ENCODE measurements around the gene COL28A1. TPM values are rescaled to one million over a fixed set of nuclear protein-coding genes. Genes with fewer than 3 reads are reported as not detected.

Gene COL28A1
- total RNA-seq, 1 donor from 2014 or later: 0.60 TPM

GRCh38 chr7:7351832-7352231, 183.8 kb downstream of the COL28A1 start:
- Mint-ChIP-seq H3K27me3 (ENCODE audit: insufficient read depth, low read depth) (no peaks in the 10 kb centered on the region), H3K9me3 (no peaks in the 10 kb centered on the region), H3K27ac (no peak overlapping the region), H3K4me3 (no peak overlapping the region), H3K4me1 (peaks cover 8% of the 10 kb centered on the region), H3K36me3 (no peaks in the 10 kb centered on the region)
- no peaks in the 10 kb centered on the region for H4K20me1 ChIP-seq (ENCODE audit: low read depth)
- H3K9me3 ChIP-seq (ENCODE audit: low read depth): no peaks in the 10 kb centered on the region
- H3K4me2 ChIP-seq: no peak overlapping the region
- H3K36me3 ChIP-seq: no peaks in the 10 kb centered on the region
- no peak overlapping the region for H3K4me3 ChIP-seq
- H3K9ac ChIP-seq: no peak overlapping the region
- peaks cover 2% of the 10 kb centered on the region for H3K4me1 ChIP-seq
- no peak overlapping the region for H2AFZ ChIP-seq (replicated peaks)
- TF ChIP-seq CTCF (IDR thresholded peaks at IDR 0.05) (no peak), EZH2 (IDR thresholded peaks at IDR 0.05) (no peak), EZH2phosphoT487 (IDR thresholded peaks at IDR 0.05) (no peak)
- H3K27me3 ChIP-seq: no peaks in the 10 kb centered on the region
- H3K27ac ChIP-seq: no peak overlapping the region
- no peaks in the 10 kb centered on the region for H3K79me2 ChIP-seq (ENCODE audit: low read depth)
- DNase-seq (ENCODE audit: low spot score): no peak
- no peaks in the 10 kb centered on the region for H3F3A ChIP-seq (ENCODE audit: low read depth)

- H3K27ac ChIP-seq: no peak overlapping the region
- Mint-ChIP-seq H3K27ac (no peak overlapping the region), H3K27me3 (ENCODE audit: insufficient read depth, low read depth) (no peaks in the 10 kb centered on the region), H3K4me3 (no peak overlapping the region), H3K36me3 (no peaks in the 10 kb centered on the region), H3K9me3 (no peaks in the 10 kb centered on the region), H3K4me1 (peaks cover 8% of the 10 kb centered on the region)
- H3K4me3 ChIP-seq: no peak overlapping the region
- H3F3A ChIP-seq (ENCODE audit: low read depth): no peaks in the 10 kb centered on the region
- H4K20me1 ChIP-seq (ENCODE audit: low read depth): no peaks in the 10 kb centered on the region
- H3K4me1 ChIP-seq: peaks cover 9% of the 10 kb centered on the region
- no peaks in the 10 kb centered on the region for H3K9me3 ChIP-seq (ENCODE audit: low read depth)
- no peaks in the 10 kb centered on the region for H3K36me3 ChIP-seq
- H3K27me3 ChIP-seq: no peaks in the 10 kb centered on the region
- H3K4me2 ChIP-seq: no peak overlapping the region
- no peak for DNase-seq (ENCODE audit: low spot score)
- no peak overlapping the region for H3K9ac ChIP-seq
- TF ChIP-seq CTCF (IDR thresholded peaks at IDR 0.05) (no peak), EZH2 (IDR thresholded peaks at IDR 0.05) (no peak), EZH2phosphoT487 (IDR thresholded peaks at IDR 0.05) (no peak)
- no peaks in the 10 kb centered on the region for H3K79me2 ChIP-seq (ENCODE audit: low read depth)
- H2AFZ ChIP-seq (replicated peaks): no peak overlapping the region
These were observed 184.5 kb downstream of the COL28A1 start for GRCh38 chr7:7351156-7351555.

GRCh38 chr7:7349156-7349555, 186.5 kb downstream of the COL28A1 start:
- no peak overlapping the region for H3K4me2 ChIP-seq
- no peaks in the 10 kb centered on the region for H3F3A ChIP-seq (ENCODE audit: low read depth)
- no peak for DNase-seq (ENCODE audit: low spot score)
- Mint-ChIP-seq H3K27ac (no peak overlapping the region), H3K36me3 (no peaks in the 10 kb centered on the region), H3K27me3 (ENCODE audit: insufficient read depth, low read depth) (no peaks in the 10 kb centered on the region), H3K4me1 (peaks cover 8% of the 10 kb centered on the region), H3K9me3 (no peaks in the 10 kb centered on the region), H3K4me3 (no peak overlapping the region)
- no peaks in the 10 kb centered on the region for H3K27me3 ChIP-seq
- no peaks in the 10 kb centered on the region for H3K36me3 ChIP-seq
- no peaks in the 10 kb centered on the region for H3K9me3 ChIP-seq (ENCODE audit: low read depth)
- H2AFZ ChIP-seq (replicated peaks): no peak overlapping the region
- no peak overlapping the region for H3K9ac ChIP-seq
- peaks cover 9% of the 10 kb centered on the region for H3K4me1 ChIP-seq
- no peaks in the 10 kb centered on the region for H3K79me2 ChIP-seq (ENCODE audit: low read depth)
- TF ChIP-seq EZH2phosphoT487 (IDR thresholded peaks at IDR 0.05): no peak
- TF ChIP-seq EZH2 (IDR thresholded peaks at IDR 0.05): no peak
- TF ChIP-seq CTCF (IDR thresholded peaks at IDR 0.05): no peak
- H4K20me1 ChIP-seq (ENCODE audit: low read depth): no peaks in the 10 kb centered on the region
- no peak overlapping the region for H3K4me3 ChIP-seq
- H3K27ac ChIP-seq: no peak overlapping the region

All from neural progenitor cell (in vitro differentiated cells).